AG04450 (cell line): ENCODE data around the gene MICALL2. TPM values are rescaled to one million over a fixed set of nuclear protein-coding genes. Genes with fewer than 3 reads are reported as not detected.

Experiments used
- CTCF ChIA-PET: fragments of 300-600, 350-600 bp; formaldehyde crosslinking; extraction: SDS; loops from one replicate; lab custom pipeline; 2022; ENCODE audit warnings: antibody characterized with exemption, inconsistent platforms; lab: Charles Lee
- POLR2A ChIA-PET: fragments of 350-600 bp; formaldehyde crosslinking; extraction: SDS; loops from one replicate; lab custom pipeline; 2021; ENCODE audit warnings: antibody characterized with exemption, inconsistent platforms; lab: Yijun Ruan, JAX
- DNase-seq: peaks from one replicate; pipeline ENCODE4 v3.0.0-alpha.2; 2011; ENCODE audit warnings: low read depth, low spot score
- H3K27ac ChIP-seq: one replicate; pipeline ENCODE4 v1.5.1; 2012; ENCODE audit warnings: low read depth, low read length, control low read depth
- H3K27me3 ChIP-seq: one replicate; pipeline ENCODE4 v1.6.0; 2012; ENCODE audit warnings: low read length; ENCODE audit not compliant: control insufficient read depth, insufficient read depth
- H3K4me3 ChIP-seq: 2 replicates; pipeline ENCODE4 v1.5.1; 2011; ENCODE audit warnings: mild to moderate bottlenecking, low read depth, low read length, control low read depth
- H3K9me3 ChIP-seq: 2 replicates; pipeline ENCODE4 v1.5.1; 2012; ENCODE audit warnings: low read length; ENCODE audit not compliant: control insufficient read depth, insufficient read depth
- CTCF ChIP-seq: IDR thresholded peaks from 2 replicates; pipeline ENCODE4 v1.5.1; 2011; ENCODE audit warnings: low read depth, low read length, control low read depth, inconsistent platforms
- polyA plus RNA-seq: library from polyadenylated mRNA; depleted of rRNA; stranded (reverse); fragments of >200 nt; gene quantifications from 2 replicates; pipeline ENCODE4 v1.2.3, GENCODE V29; 2011

Gene MICALL2
- polyA plus RNA-seq, 1 experiment, result 8.5 TPM

GRCh38 chr7:1463676-1464223, 4.5 kb upstream of the MICALL2 start:
- CTCF ChIA-PET, result interaction anchor here (0.9 to 1.8 kb wide), 3 partner anchors 9 to 95 kb away, joined by 3 to 7 read pairs (median 4); no protein-coding TSS in a partner anchor
- no peak for TF ChIP-seq CTCF
- POLR2A ChIA-PET, result interaction anchor here (0.6 kb wide), 1 partner anchor 60 kb away, joined by 4 read pairs; no protein-coding TSS in a partner anchor
- DNase-seq, result no peak
- H3K27me3 ChIP-seq, result peaks cover 3% of the 10 kb centered on the region
- H3K27ac ChIP-seq, result no peak overlapping the region
- H3K9me3 ChIP-seq, result no peaks in the 10 kb centered on the region; the same call in 1 of the 2 replicates
- no peak overlapping the region for H3K4me3 ChIP-seq

GRCh38 chr7:1461646-1462375, 2.5 kb upstream of the MICALL2 start:
- no peak for DNase-seq
- Histone ChIP-seq H3K4me3 (no peak overlapping the region), H3K9me3 (no peaks in the 10 kb centered on the region; the same call in 1 of the 2 replicates), H3K27me3 (peaks cover 3% of the 10 kb centered on the region), H3K27ac (no peak overlapping the region)
- CTCF ChIA-PET, result interaction anchor here (2.8 kb wide), 1 partner anchor 13 kb away, joined by 11 read pairs; no protein-coding TSS in a partner anchor
- POLR2A ChIA-PET, result no interaction called here
- no peak for TF ChIP-seq CTCF

- ChIA-PET CTCF (interaction anchor here (2.8 kb wide), 1 partner anchor 13 kb away, joined by 11 read pairs; no protein-coding TSS in a partner anchor), POLR2A (interaction anchor here (0.6 kb wide), 1 partner anchor 213 kb away, joined by 9 read pairs; no protein-coding TSS in a partner anchor)
- TF ChIP-seq CTCF, result no peak
- H3K27ac ChIP-seq, result no peak overlapping the region
- H3K4me3 ChIP-seq, result peak overlapping the region; percentile 58
- peaks cover 3% of the 10 kb centered on the region for H3K27me3 ChIP-seq
- DNase-seq, result no peak
- no peaks in the 10 kb centered on the region; the same call in 1 of the 2 replicates for H3K9me3 ChIP-seq
Measured at GRCh38 chr7:1460821-1461645, 1.8 kb upstream of the MICALL2 start.

GRCh38 chr7:1459920-1460820, 900 bp upstream of the MICALL2 start:
- H3K4me3 ChIP-seq, result peak overlapping the region; percentile 58
- POLR2A ChIA-PET, result interaction anchor here (0.6 to 1.6 kb wide), 4 partner anchors 13 to 555 kb away, joined by 3 to 9 read pairs (median 6); no protein-coding TSS in a partner anchor
- peak overlapping the region; percentile 47 for H3K27ac ChIP-seq
- CTCF ChIA-PET, result interaction anchor here (2.8 kb wide), 1 partner anchor 14 kb away, joined by 11 read pairs; no protein-coding TSS in a partner anchor
- DNase-seq, result no peak
- peaks cover 3% of the 10 kb centered on the region for H3K27me3 ChIP-seq
- no peak for TF ChIP-seq CTCF
- no peaks in the 10 kb centered on the region; the same call in 1 of the 2 replicates for H3K9me3 ChIP-seq
